ENCODE data around the gene SUMO3. TPM values are rescaled to one million over a fixed set of nuclear protein-coding genes. Genes with fewer than 3 reads are reported as not detected.

SUMO3 gene
- total RNA-seq, 5 donors from 2014 or later (not counting 1 experiment from before 2014, with no cell fraction given) = 49.1 to 77.1 (median 53.7) TPM

DNA sequence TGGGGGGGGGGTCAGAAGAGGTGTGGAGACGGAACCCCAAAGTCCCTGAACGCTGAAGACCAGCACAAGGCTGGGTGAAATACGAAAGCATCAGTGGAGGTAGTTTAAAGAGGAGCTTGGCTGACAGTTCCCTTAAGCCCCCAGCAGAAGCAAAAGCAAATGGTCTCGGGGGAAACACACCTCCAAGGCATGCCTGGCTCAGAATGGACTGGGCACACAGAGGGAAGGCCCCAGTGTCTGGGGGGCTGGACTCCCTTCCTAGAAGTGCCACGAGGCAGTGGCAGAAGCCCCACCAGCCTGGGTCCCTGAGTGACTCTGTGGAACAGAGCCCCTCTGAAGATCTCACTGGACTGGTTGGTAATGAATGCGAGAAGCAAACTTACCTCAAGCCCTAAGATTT is 60.1 kb downstream of the SUMO3 start:
- ChIA-PET POLR2A (no interaction called here), CTCF (no interaction called here)
- Mint-ChIP-seq H3K36me3 (no peaks in the 10 kb centered on the region), H3K9me3 (no peaks in the 10 kb centered on the region), H3K27me3 (no peaks in the 10 kb centered on the region), H3K27ac (no peak overlapping the region), H3K4me1 (peaks cover 2 to 6% (median 3%) of the 10 kb centered on the region in 3 donors), H3K4me3 (no peak overlapping the region)
- ATAC-seq (replicated peaks in 1 of 4) = no peak
- no peak for DNase-seq
- H3K9me3 ChIP-seq = no peaks in the 10 kb centered on the region
- H3K27me3 ChIP-seq (replicated peaks in 1 of 2; ENCODE audit: control insufficient read depth in 2 of 2, extremely low read depth in 1 of 2, insufficient read depth in 2 of 2, low read length in 1 of 2) = peaks cover 0 to 8% of the 10 kb centered on the region in 2 experiments
- no peaks in the 10 kb centered on the region for H3K4me1 ChIP-seq (ENCODE audit: control insufficient read depth in 1 of 2, extremely low read depth in 1 of 2, insufficient read depth in 2 of 2, low read length in 2 of 2)
- H3K4me3 ChIP-seq (ENCODE audit: control insufficient read depth in 1 of 2, extremely low read depth in 1 of 2, low read length in 1 of 2) = no peak overlapping the region
- WGBS (ENCODE audit: insufficient coverage) = 73% methylated on average over 2 of the region's 6 CpGs
- no peak overlapping the region for H3K27ac ChIP-seq (ENCODE audit: low read length)
- H3K36me3 ChIP-seq (ENCODE audit: control insufficient read depth in 2 of 2, extremely low read depth in 1 of 2, insufficient read depth in 1 of 2, low read length in 1 of 2) = no peaks in the 10 kb centered on the region

DNA sequence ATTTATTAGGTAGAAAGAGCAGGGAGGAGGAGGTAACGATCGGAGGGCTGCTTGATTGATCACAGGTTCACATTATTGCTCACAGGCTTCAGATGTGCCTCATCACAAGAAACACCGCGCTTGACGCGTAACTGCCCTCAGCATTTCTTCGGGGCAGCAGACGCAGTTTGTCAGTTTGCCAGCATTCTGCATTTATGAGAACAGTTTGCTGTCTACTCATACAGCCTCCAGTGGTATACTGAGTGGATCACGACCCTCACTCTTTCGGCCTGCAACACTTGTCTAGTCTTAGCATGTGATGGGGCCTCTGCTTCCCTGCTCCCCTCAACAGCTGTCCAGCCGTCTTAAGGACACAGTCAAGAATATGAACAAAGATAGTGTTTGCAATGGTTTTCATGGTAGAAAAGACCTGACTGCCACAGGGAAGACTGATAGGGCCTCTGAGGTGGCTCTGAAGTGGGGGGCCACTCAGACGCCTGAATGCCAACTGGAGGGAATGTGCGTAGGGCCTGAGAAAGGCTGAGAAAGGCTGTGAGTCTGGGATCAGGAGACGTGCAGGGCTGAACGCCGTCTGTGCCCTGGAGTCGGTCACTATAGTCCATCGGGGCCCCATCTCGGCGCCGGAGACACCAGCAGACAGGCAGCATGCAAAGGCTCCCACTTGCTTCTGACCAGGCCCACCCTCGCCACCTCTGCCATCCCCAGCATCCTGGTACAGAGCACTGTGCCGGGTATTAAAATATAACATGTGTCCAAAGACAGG is 61.3 kb downstream of the SUMO3 start:
- no peaks in the 10 kb centered on the region for H3K4me1 ChIP-seq (ENCODE audit: control insufficient read depth in 1 of 2, extremely low read depth in 1 of 2, insufficient read depth in 2 of 2, low read length in 2 of 2)
- no peak overlapping the region for H3K4me3 ChIP-seq (ENCODE audit: control insufficient read depth in 1 of 2, extremely low read depth in 1 of 2, low read length in 1 of 2)
- ATAC-seq (replicated peaks in 1 of 4) = no peak
- DNase-seq = no peak
- ChIA-PET POLR2A (no interaction called here), CTCF (no interaction called here)
- H3K36me3 ChIP-seq (ENCODE audit: control insufficient read depth in 2 of 2, extremely low read depth in 1 of 2, insufficient read depth in 1 of 2, low read length in 1 of 2) = no peaks in the 10 kb centered on the region
- H3K27me3 ChIP-seq (replicated peaks in 1 of 2; ENCODE audit: control insufficient read depth in 2 of 2, extremely low read depth in 1 of 2, insufficient read depth in 2 of 2, low read length in 1 of 2) = peaks cover 0 to 18% of the 10 kb centered on the region in 2 experiments
- WGBS (ENCODE audit: insufficient coverage) = 91% methylated on average over 17 of the region's 23 CpGs
- H3K9me3 ChIP-seq = no peaks in the 10 kb centered on the region
- H3K4me3 Mint-ChIP-seq = no peak overlapping the region
- peaks cover 0 to 3% of the 10 kb centered on the region in 2 donors for H3K27me3 Mint-ChIP-seq
- H3K36me3 Mint-ChIP-seq = no peaks in the 10 kb centered on the region
- H3K27ac Mint-ChIP-seq = no peak overlapping the region
- H3K27ac ChIP-seq (ENCODE audit: low read length) = no peak overlapping the region
- H3K4me1 Mint-ChIP-seq = peaks cover 2 to 6% (median 3%) of the 10 kb centered on the region in 3 donors
- no peaks in the 10 kb centered on the region for H3K9me3 Mint-ChIP-seq

Other genes with a start within 250 kb of the SUMO3 start
- not detected for gene KRTAP10-4, start 244.3 kb downstream of the SUMO3 start, total RNA-seq
- not detected for gene KRTAP10-5, start 237.5 kb downstream of the SUMO3 start, total RNA-seq
- gene KRTAP10-6, start 225.6 kb downstream of the SUMO3 start, total RNA-seq = not detected
- gene KRTAP10-7, start 217.5 kb downstream of the SUMO3 start, total RNA-seq = not detected
- gene KRTAP10-8, start 206.0 kb downstream of the SUMO3 start, total RNA-seq = not detected
- gene KRTAP10-9, start 191.0 kb downstream of the SUMO3 start, total RNA-seq = not detected
- not detected for gene KRTAP10-10, start 180.7 kb downstream of the SUMO3 start, total RNA-seq
- not detected for gene KRTAP10-11, start 171.6 kb downstream of the SUMO3 start, total RNA-seq
- not detected for gene KRTAP12-4, start 163.4 kb downstream of the SUMO3 start, total RNA-seq
- not detected for gene KRTAP12-3, start 160.1 kb downstream of the SUMO3 start, total RNA-seq
- not detected for gene KRTAP12-2, start 151.1 kb downstream of the SUMO3 start, total RNA-seq
- gene KRTAP12-1, start 135.9 kb downstream of the SUMO3 start, total RNA-seq = not detected
- not detected for gene KRTAP10-12, start 120.9 kb downstream of the SUMO3 start, total RNA-seq
- not detected for gene TSPEAR, start 106.5 kb downstream of the SUMO3 start, total RNA-seq
- gene UBE2G2, start 16.2 kb downstream of the SUMO3 start, total RNA-seq = 100 to 1,000 TPM; 124 to 157 (median 134) TPM
- gene PTTG1IP, start 55.6 kb upstream of the SUMO3 start, total RNA-seq = 10 to 100 TPM; 73.4 to 91.1 (median 90.2) TPM
- 100 to 1,000 TPM; 249 to 498 (median 304) TPM for gene ITGB2, start 102.8 kb upstream of the SUMO3 start, total RNA-seq
- 10 to 100 TPM; 16.7 to 32.2 (median 26.7) TPM for gene SLX9, start 122.0 kb upstream of the SUMO3 start, total RNA-seq

Measured in T-cell (primary cell).